ENCODE results near the gene PLS1. TPM values are rescaled to one million over a fixed set of nuclear protein-coding genes. Genes with fewer than 3 reads are reported as not detected.
"Not testable (repeated sequence)": the region's sequence is repeated elsewhere in the genome, so short reads cannot be mapped to it uniquely, and the experiment has no call there.

The PLS1 gene
- total RNA-seq, 4 donors from 2014 or later, result 13.3 to 21.3 (median 16.8) TPM

DNA sequence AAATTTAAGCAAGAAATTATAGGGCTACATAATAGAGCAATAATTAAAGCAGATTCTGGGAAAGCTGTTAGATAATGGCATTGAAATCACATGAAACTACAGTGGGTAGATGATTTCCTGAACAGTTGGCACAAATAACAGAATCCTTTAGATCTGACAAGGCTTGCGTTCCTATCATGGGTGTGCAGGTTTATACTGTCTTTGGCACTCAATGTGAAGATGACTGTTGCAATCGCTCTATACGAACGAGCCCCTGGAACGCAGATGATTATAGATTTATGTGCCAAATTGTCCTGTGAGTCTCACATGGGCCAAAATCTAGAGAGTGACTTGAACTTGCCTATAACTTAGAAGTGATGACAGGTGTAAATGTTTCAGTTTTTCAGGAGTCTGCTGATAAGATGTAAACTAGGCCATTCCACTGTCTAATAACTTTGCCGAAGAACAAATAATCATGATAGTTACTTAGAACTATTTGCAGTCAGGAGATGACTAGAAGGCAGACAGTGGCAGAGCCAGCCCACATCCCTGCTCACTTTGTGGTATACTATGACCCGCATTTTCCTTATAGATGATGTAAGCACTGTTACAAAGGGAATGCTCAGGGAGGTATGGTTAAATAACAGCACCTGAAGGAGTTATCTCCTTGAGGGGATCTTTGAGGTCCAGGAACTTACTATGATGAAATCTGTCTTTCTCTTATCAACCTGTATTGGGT is 97.1 kb downstream of the PLS1 start:
- no peaks in the 10 kb centered on the region for H3K4me1 ChIP-seq
- no peak for TF ChIP-seq POLR2A (IDR thresholded peaks at IDR 0.05)
- TF ChIP-seq, protein P1, sequence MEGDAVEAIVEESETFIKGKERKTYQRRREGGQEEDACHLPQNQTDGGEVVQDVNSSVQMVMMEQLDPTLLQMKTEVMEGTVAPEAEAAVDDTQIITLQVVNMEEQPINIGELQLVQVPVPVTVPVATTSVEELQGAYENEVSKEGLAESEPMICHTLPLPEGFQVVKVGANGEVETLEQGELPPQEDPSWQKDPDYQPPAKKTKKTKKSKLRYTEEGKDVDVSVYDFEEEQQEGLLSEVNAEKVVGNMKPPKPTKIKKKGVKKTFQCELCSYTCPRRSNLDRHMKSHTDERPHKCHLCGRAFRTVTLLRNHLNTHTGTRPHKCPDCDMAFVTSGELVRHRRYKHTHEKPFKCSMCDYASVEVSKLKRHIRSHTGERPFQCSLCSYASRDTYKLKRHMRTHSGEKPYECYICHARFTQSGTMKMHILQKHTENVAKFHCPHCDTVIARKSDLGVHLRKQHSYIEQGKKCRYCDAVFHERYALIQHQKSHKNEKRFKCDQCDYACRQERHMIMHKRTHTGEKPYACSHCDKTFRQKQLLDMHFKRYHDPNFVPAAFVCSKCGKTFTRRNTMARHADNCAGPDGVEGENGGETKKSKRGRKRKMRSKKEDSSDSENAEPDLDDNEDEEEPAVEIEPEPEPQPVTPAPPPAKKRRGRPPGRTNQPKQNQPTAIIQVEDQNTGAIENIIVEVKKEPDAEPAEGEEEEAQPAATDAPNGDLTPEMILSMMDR (IDR thresholded peaks at IDR 0.05), result no peak
- H3K27me3 ChIP-seq, result no peaks in the 10 kb centered on the region
- H3K9me3 ChIP-seq, result no peaks in the 10 kb centered on the region
- intact Hi-C loops (cut with DNase I), result no loop called here
- 88 to 91% methylated on average over 7 of the region's 7 CpGs for WGBS, 2 donors
- H3K4me3 ChIP-seq (replicated peaks in 1 of 3), result no peak overlapping the region
- DNase-seq, result no peak
- H3K36me3 ChIP-seq, result no peaks in the 10 kb centered on the region
- H3K27ac ChIP-seq, result no peak overlapping the region

DNA sequence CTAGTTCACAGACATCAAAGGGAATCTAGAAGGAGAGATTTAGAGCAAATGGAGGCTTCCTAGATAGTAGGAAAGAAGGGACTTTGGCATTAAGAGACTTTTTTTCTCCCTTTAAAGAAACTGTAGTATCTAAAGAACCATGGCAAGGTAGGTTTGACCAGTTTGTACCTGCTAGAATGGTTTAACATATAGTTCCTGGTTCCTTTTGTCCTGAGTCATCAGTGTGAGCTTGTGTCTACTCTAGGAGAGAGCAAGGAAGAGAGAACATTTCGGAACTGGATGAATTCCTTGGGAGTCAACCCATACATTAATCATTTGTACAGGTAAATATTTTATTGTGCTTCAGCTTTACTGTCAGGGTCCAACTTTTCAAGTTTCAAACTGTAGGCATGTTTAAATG is 98.0 kb downstream of the PLS1 start:
- H3K4me3 ChIP-seq (replicated peaks in 1 of 3), result no peak overlapping the region
- TF ChIP-seq, protein P1 (IDR thresholded peaks at IDR 0.05), result no peak
- TF ChIP-seq POLR2A (IDR thresholded peaks at IDR 0.05), result no peak
- H3K36me3 ChIP-seq, result no peaks in the 10 kb centered on the region
- intact Hi-C loops (cut with DNase I), result no loop called here
- no peak overlapping the region for H3K27ac ChIP-seq
- no peak for DNase-seq
- no peaks in the 10 kb centered on the region for H3K27me3 ChIP-seq
- 92 to 94% methylated on average over 1 of the region's 1 CpG for WGBS, 2 donors
- no peaks in the 10 kb centered on the region for H3K4me1 ChIP-seq
- no peaks in the 10 kb centered on the region for H3K9me3 ChIP-seq

DNA sequence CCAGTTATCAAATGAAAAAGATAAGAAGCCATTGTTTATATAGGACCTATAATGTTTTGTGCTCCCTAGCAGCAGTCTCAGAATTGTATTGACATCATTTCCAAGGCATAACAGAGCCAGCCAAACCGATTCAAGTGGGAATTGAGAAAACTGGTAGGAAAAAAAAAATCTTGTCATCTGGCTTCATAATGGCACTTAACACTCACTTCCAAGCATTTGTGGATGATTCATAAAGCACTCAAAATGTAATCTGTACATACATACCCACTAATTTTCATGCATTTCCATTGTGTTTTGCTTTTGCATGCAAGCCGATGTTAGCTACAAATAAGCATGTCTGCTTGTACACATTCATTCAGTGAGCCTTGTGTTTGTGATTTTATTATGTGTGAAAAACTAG is 109.0 kb downstream of the PLS1 start:
- Histone ChIP-seq H3K9me3 (no peaks in the 10 kb centered on the region), H3K36me3 (no peaks in the 10 kb centered on the region), H3K4me3 (replicated peaks in 1 of 3) (no peak overlapping the region), H3K27me3 (no peaks in the 10 kb centered on the region), H3K27ac (no peak overlapping the region), H3K4me1 (no peaks in the 10 kb centered on the region)
- DNase-seq, result no peak
- 74 to 80% methylated on average over 2 of the region's 2 CpGs for WGBS, 2 donors
- TF ChIP-seq POLR2A (IDR thresholded peaks at IDR 0.05), result no peak
- TF ChIP-seq, protein P1 (IDR thresholded peaks at IDR 0.05), result no peak
- intact Hi-C loops (cut with DNase I), result no loop called here

DNA sequence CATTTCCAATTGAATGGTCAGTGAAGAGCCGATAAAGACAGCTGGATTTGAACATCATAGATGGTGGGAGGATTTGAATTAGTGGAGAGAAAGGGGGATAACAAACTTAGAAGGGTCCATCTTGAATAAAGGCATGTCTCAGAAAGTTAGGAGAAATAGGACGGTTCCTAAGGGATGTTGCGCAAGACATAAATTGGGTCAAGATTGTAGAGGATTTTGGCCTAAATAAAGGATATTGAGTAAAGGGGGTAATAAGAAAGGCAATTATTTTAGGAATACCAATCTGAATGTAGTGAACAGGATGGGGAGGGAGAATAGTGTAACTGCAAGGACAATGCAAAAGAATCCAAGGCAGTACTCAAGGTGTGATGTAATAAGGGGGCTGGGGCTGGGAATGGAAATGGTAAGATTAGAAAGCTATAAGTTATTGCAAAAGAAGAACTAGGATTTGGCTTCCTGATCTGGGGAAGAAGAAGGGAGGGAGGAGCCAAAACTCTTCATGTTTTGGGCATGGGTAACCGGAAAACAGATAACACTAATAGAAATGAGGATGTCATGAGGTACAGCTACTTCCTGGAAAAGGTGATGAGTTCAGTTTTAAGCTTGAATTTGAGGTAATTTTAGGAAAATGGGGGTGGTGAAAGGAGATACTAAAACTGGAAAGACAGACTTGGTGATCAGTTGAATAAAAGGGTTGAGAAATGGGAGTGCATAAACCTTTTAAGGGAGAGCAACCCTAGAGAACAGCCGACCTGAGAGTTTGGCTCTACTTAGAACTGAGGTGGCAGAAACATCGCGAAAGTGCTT is 110.3 kb downstream of the PLS1 start:
- Histone ChIP-seq H3K4me1 (no peaks in the 10 kb centered on the region), H3K4me3 (replicated peaks in 1 of 3) (no peak overlapping the region), H3K27ac (no peak overlapping the region), H3K27me3 (no peaks in the 10 kb centered on the region), H3K36me3 (no peaks in the 10 kb centered on the region), H3K9me3 (no peaks in the 10 kb centered on the region)
- intact Hi-C loops (cut with DNase I), result no loop called here
- DNase-seq, result no peak
- 82 to 90% methylated on average over 7 of the region's 7 CpGs for WGBS, 2 donors
- no peak for TF ChIP-seq POLR2A (IDR thresholded peaks at IDR 0.05)
- TF ChIP-seq, protein P1 (IDR thresholded peaks at IDR 0.05), result no peak

DNA sequence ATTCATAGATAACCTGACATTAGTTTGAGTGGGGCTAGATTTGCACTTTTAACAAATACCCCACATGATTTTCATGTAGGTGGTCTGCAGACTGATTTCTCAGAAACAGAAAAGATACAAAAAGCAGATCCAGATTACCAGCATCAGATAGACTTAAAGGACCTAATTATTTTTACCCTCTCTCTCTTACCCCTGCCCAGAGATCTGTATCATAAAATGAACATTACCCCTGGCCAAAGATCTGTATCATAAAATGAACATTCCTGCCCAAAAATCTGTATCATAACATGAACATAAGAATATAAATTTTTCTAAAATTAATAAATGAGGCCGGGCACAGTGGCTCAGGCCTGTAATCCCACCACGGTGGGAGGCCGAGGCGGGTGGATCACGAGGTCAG is 113.0 kb downstream of the PLS1 start:
- WGBS, 2 donors, result 95 to 96% methylated on average over 5 of the region's 5 CpGs

DNA sequence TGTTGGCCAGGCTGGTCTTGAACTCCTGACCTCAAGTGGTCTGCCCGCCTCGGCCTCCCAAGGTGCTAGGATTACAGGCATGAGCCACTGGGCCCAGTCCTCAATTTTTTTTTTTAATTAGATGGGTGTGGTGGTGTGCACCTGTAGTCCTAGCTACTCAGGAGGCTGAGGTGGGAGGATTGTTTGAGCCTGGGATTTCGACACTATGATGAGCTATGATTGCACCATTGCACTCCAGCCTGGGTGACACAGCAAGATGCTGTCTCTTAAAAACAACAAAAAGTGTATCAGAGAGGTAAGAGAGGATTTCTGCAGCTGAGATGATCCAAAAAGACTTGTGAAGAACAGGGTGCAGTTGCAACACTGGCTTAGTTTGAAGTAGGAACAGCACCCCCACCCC is 118.7 kb downstream of the PLS1 start:
- H3K27me3 ChIP-seq; H3K4me1 ChIP-seq; H3K36me3 ChIP-seq; H3K27ac ChIP-seq; DNase-seq; H3K9me3 ChIP-seq; H3K4me3 ChIP-seq (replicated peaks in 1 of 3); intact Hi-C loops (cut with DNase I): not testable (repeated sequence)
- 92 to 93% methylated on average over 3 of the region's 3 CpGs for WGBS, 2 donors

More for the DNA sequence above, 113.0 kb downstream of the PLS1 start:
- no peaks in the 10 kb centered on the region for H3K36me3 ChIP-seq
- TF ChIP-seq, protein P1 (IDR thresholded peaks at IDR 0.05), result no peak
- TF ChIP-seq POLR2A (IDR thresholded peaks at IDR 0.05), result no peak
- no peak overlapping the region for H3K4me3 ChIP-seq (replicated peaks in 1 of 3)
- DNase-seq, result no peak
- H3K27me3 ChIP-seq, result no peaks in the 10 kb centered on the region
- H3K9me3 ChIP-seq, result no peaks in the 10 kb centered on the region
- intact Hi-C loops (cut with DNase I), result no loop called here
- no peaks in the 10 kb centered on the region for H3K4me1 ChIP-seq
- H3K27ac ChIP-seq, result no peak overlapping the region
